ENCODE results near the gene SLCO4A1. TPM values are rescaled to one million over a fixed set of nuclear protein-coding genes. Genes with fewer than 3 reads are reported as not detected.

The SLCO4A1 gene
- total and polyA plus RNA-seq, 11 donors, result 1.00 to 54.0 (median 11.5) TPM

DNA sequence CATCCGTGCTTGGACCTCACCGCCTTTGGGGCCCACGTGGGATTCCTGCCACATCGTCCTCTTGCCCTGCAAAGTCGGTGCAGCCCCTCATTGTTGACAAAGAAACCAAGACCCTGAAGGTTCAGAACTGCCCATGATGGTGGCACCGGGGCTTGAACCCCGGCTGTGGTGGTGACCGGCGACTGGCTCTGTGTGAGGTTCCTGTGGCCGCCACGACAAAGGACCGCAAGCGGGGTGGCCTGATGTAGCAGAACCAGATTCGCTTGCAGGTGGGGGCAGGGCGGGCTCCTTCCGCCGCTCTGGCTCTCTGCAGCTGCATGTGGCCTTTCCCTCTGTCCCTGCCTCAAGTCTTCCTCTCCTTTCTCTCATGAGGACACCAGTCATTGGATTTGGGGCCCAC is 28.7 kb downstream of the SLCO4A1 start:
- peaks cover 0 to 24% (median 11%) of the 10 kb centered on the region in 12 donors for H3K4me1 ChIP-seq
- H3K27ac ChIP-seq, result no peak overlapping the region
- ATAC-seq, result no peak
- no peak for DNase-seq
- H3K36me3 ChIP-seq, result peaks cover 0 to 11% (median 0%) of the 10 kb centered on the region in 9 donors
- no peaks in the 10 kb centered on the region for H3K9me3 ChIP-seq
- no peak overlapping the region for H3K4me3 ChIP-seq
- peaks cover 0 to 17% (median 0%) of the 10 kb centered on the region in 9 donors for H3K27me3 ChIP-seq
- TF ChIP-seq, protein P1, sequence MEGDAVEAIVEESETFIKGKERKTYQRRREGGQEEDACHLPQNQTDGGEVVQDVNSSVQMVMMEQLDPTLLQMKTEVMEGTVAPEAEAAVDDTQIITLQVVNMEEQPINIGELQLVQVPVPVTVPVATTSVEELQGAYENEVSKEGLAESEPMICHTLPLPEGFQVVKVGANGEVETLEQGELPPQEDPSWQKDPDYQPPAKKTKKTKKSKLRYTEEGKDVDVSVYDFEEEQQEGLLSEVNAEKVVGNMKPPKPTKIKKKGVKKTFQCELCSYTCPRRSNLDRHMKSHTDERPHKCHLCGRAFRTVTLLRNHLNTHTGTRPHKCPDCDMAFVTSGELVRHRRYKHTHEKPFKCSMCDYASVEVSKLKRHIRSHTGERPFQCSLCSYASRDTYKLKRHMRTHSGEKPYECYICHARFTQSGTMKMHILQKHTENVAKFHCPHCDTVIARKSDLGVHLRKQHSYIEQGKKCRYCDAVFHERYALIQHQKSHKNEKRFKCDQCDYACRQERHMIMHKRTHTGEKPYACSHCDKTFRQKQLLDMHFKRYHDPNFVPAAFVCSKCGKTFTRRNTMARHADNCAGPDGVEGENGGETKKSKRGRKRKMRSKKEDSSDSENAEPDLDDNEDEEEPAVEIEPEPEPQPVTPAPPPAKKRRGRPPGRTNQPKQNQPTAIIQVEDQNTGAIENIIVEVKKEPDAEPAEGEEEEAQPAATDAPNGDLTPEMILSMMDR (IDR thresholded peaks at IDR 0.05), result no peak
- no peak for TF ChIP-seq POLR2A (IDR thresholded peaks at IDR 0.05)
- intact Hi-C loops (cut with DNase I), result loop anchor here in 3 of 10 donors (5.0 to 10.0 kb wide), 2 partner anchors 136 to 334 kb away; partner anchors contain the start of gene BHLHE23 (in 2 of the 3)
- 94 to 98% (median 95%) methylated on average over 13 to 17 of the region's 17 CpGs for WGBS, 4 donors

DNA sequence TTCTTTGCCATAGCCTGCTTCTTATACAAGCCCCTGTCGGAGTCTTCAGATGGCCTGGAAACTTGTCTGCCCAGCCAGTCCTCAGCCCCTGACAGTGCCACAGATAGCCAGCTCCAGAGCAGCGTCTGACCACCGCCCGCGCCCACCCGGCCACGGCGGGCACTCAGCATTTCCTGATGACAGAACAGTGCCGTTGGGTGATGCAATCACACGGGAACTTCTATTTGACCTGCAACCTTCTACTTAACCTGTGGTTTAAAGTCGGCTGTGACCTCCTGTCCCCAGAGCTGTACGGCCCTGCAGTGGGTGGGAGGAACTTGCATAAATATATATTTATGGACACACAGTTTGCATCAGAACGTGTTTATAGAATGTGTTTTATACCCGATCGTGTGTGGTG is 29.5 kb downstream of the SLCO4A1 start:
- WGBS, 4 donors, result 85 to 90% (median 89%) methylated on average over 15 of the region's 15 CpGs
- intact Hi-C loops (cut with DNase I), result loop anchor here in 3 of 10 donors (5.0 to 10.0 kb wide), 2 partner anchors 136 to 333 kb away; partner anchors contain the start of gene BHLHE23 (in 2 of the 3)
- peaks cover 0 to 11% (median 0%) of the 10 kb centered on the region in 9 donors for H3K36me3 ChIP-seq

DNA sequence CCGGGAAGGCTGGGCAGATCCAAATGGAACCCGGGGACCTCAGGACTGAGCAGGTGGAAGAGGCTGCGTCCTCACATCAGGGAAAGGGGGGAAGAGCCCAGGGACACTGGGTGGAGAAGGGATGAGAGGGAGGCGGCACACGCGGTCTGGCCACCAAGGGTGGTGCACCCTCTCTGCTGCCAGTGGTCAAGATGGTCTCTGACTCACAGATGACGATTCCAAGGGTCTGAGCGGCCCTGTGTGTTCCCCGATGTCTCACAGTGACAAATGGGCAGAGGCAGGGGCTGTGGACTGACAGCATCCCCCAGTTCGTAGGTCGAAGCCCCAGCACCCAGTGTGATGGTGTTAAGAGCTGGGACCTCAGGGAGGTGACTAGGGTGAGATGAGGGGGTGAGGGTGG is 32.1 kb downstream of the SLCO4A1 start:
- H3K4me1 ChIP-seq, result peaks cover 0 to 19% (median 0%) of the 10 kb centered on the region in 12 donors
- peaks cover 0 to 17% (median 0%) of the 10 kb centered on the region in 9 donors for H3K27me3 ChIP-seq
- peaks cover 0 to 6% (median 0%) of the 10 kb centered on the region in 9 donors for H3K36me3 ChIP-seq
- 89 to 93% (median 92%) methylated on average over 10 to 11 of the region's 11 CpGs for WGBS, 4 donors
- no peaks in the 10 kb centered on the region for H3K9me3 ChIP-seq
- no peak for TF ChIP-seq POLR2A (IDR thresholded peaks at IDR 0.05)
- TF ChIP-seq, protein P1 (IDR thresholded peaks at IDR 0.05), result no peak
- intact Hi-C loops (cut with DNase I), result loop anchor here in 3 of 10 donors (5.0 to 10.0 kb wide), 2 partner anchors 133 to 330 kb away; partner anchors contain the start of gene BHLHE23 (in 2 of the 3)
- DNase-seq (no peak), ATAC-seq (no peak)
- H3K4me3 ChIP-seq, result no peak overlapping the region
- no peak overlapping the region for H3K27ac ChIP-seq

More for the DNA sequence above, 29.5 kb downstream of the SLCO4A1 start:
- no peak for TF ChIP-seq POLR2A (IDR thresholded peaks at IDR 0.05)
- TF ChIP-seq, protein P1 (IDR thresholded peaks at IDR 0.05), result no peak
- Histone ChIP-seq H3K4me1 (peaks cover 0 to 17% (median 7%) of the 10 kb centered on the region in 12 donors), H3K4me3 (no peak overlapping the region), H3K9me3 (no peaks in the 10 kb centered on the region), H3K27me3 (peaks cover 0 to 17% (median 0%) of the 10 kb centered on the region in 9 donors), H3K27ac (no peak overlapping the region)
- DNase-seq (no peak), ATAC-seq (no peak)

DNA sequence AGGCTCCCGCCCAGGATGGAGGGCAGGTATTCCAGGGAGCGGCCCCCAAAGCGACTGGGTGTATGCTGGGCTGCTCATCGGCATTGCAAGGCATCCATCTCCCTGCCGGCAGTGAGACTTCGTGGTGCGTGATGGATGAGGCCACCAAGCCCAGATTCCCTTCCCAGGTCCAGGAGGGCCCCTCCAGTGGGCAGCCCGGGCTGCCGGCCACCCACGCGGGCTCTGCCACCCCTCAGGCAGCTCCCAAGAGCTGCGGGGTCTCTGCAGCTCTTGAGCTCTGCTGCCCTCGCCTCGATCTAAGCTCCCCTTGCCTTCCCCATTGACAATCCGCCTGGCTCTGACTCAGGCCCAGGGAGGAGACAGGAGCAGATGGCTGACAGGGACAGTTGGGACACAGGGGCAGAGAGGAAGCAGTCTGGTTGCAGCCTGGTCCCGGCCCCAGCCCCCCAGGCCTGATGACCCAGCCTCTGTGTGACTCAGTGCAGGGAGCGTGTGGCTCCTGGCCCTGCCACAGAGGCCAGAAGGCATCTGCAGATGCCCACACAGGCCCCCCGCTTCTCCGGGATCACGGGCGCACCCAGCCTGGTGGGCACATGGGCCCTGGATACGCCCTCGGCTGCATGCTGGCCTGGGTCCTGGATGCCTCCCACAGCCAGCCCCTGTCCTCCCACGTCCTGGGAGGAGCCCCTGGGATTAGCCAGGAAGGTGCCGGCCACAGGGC is 33.0 kb downstream of the SLCO4A1 start:
- H3K27ac ChIP-seq, result no peak overlapping the region
- peaks cover 0 to 6% (median 0%) of the 10 kb centered on the region in 9 donors for H3K36me3 ChIP-seq
- WGBS, 4 donors, result 55 to 74% (median 71%) methylated on average over 5 to 25 of the region's 25 CpGs
- DNase-seq, result no peak
- peaks cover 0 to 19% (median 0%) of the 10 kb centered on the region in 12 donors for H3K4me1 ChIP-seq
- H3K4me3 ChIP-seq, result no peak overlapping the region
- no peak for TF ChIP-seq POLR2A (IDR thresholded peaks at IDR 0.05)
- TF ChIP-seq, protein P1 (IDR thresholded peaks at IDR 0.05), result no peak
- intact Hi-C loops (cut with DNase I), result loop anchor here in 2 of 10 donors (5.0 to 10.0 kb wide), 2 partner anchors 132 to 329 kb away; partner anchors contain the start of gene BHLHE23 (in 2 of the 2)
- H3K9me3 ChIP-seq, result peaks cover 0 to 9% (median 0%) of the 10 kb centered on the region in 12 donors
- peaks cover 0 to 17% (median 0%) of the 10 kb centered on the region in 9 donors for H3K27me3 ChIP-seq
- peak in 1 of 4 donors; percentile 42 for ATAC-seq
